ENCODE measurements around the gene UBA5. TPM values are rescaled to one million over a fixed set of nuclear protein-coding genes. Genes with fewer than 3 reads are reported as not detected.

Gene UBA5
- total and polyA plus RNA-seq, 5 donors from 2014 or later, result 20.7 to 34.4 (median 28.8) TPM

GRCh38 chr3:132654721-132655120, 5.4 kb upstream of the UBA5 start:
- H3K27ac Mint-ChIP-seq, result peak overlapping the region in 1 of 3 donors; percentile 15
- H3K4me3 Mint-ChIP-seq, result no peak overlapping the region
- Histone ChIP-seq H3K36me3 (ENCODE audit: control insufficient read depth, insufficient read depth, low read length) (no peaks in the 10 kb centered on the region), H3K27ac (ENCODE audit: insufficient read depth, low read length, poor library complexity, severe bottlenecking) (no peak overlapping the region), H3K4me3 (ENCODE audit: low read depth, low read length) (no peak overlapping the region), H3K9me3 (ENCODE audit: control insufficient read depth in 2 of 2, low read length in 2 of 2) (no peaks in the 10 kb centered on the region), H3K4me1 (ENCODE audit: control insufficient read depth, insufficient read depth, low read length, poor library complexity, severe bottlenecking) (peaks cover 16% of the 10 kb centered on the region), H3K27me3 (ENCODE audit: control insufficient read depth, insufficient read depth, low read length) (no peaks in the 10 kb centered on the region)
- no peak for DNase-seq
- H3K9me3 Mint-ChIP-seq, result no peaks in the 10 kb centered on the region
- ATAC-seq (ENCODE audit: low read depth in 2 of 2), result no peak
- peaks cover 6% of the 10 kb centered on the region for H3K36me3 Mint-ChIP-seq
- H3K27me3 Mint-ChIP-seq, result no peaks in the 10 kb centered on the region
- H3K4me1 Mint-ChIP-seq, result peaks cover 22 to 33% (median 24%) of the 10 kb centered on the region in 4 donors

- Mint-ChIP-seq H3K4me1 (peaks cover 22 to 39% (median 24%) of the 10 kb centered on the region in 4 donors), H3K36me3 (peaks cover 6% of the 10 kb centered on the region), H3K4me3 (peak overlapping the region in 1 of 4 donors; percentile 32), H3K27ac (peak overlapping the region in 1 of 3 donors; percentile 15), H3K9me3 (no peaks in the 10 kb centered on the region), H3K27me3 (no peaks in the 10 kb centered on the region)
- Histone ChIP-seq H3K27me3 (ENCODE audit: control insufficient read depth, insufficient read depth, low read length) (no peaks in the 10 kb centered on the region), H3K4me1 (ENCODE audit: control insufficient read depth, insufficient read depth, low read length, poor library complexity, severe bottlenecking) (peaks cover 19% of the 10 kb centered on the region), H3K9me3 (ENCODE audit: control insufficient read depth in 2 of 2, low read length in 2 of 2) (no peaks in the 10 kb centered on the region), H3K4me3 (ENCODE audit: low read depth, low read length) (no peak overlapping the region), H3K27ac (ENCODE audit: insufficient read depth, low read length, poor library complexity, severe bottlenecking) (no peak overlapping the region), H3K36me3 (ENCODE audit: control insufficient read depth, insufficient read depth, low read length) (no peaks in the 10 kb centered on the region)
- ATAC-seq (ENCODE audit: low read depth in 2 of 2) (no peak), DNase-seq (no peak)
These were observed 4.7 kb upstream of the UBA5 start for GRCh38 chr3:132655471-132655870.

GRCh38 chr3:132657869-132658747, 2.0 kb upstream of the UBA5 start:
- Mint-ChIP-seq H3K4me3 (peak overlapping the region; percentile 97 to 100 (median 98)), H3K27me3 (no peaks in the 10 kb centered on the region), H3K27ac (peak overlapping the region in 1 of 3 donors; percentile 97), H3K4me1 (peaks cover 37 to 60% (median 38%) of the 10 kb centered on the region in 4 donors), H3K9me3 (no peaks in the 10 kb centered on the region), H3K36me3 (peaks cover 6% of the 10 kb centered on the region)
- ATAC-seq (ENCODE audit: low read depth in 2 of 2) (no peak), DNase-seq (no peak)
- Histone ChIP-seq H3K4me3 (ENCODE audit: low read depth, low read length) (peak overlapping the region; percentile 96), H3K27me3 (ENCODE audit: control insufficient read depth, insufficient read depth, low read length) (no peaks in the 10 kb centered on the region), H3K4me1 (ENCODE audit: control insufficient read depth, insufficient read depth, low read length, poor library complexity, severe bottlenecking) (peaks cover 38% of the 10 kb centered on the region), H3K36me3 (ENCODE audit: control insufficient read depth, insufficient read depth, low read length) (no peaks in the 10 kb centered on the region), H3K9me3 (ENCODE audit: control insufficient read depth in 2 of 2, low read length in 2 of 2) (no peaks in the 10 kb centered on the region), H3K27ac (ENCODE audit: insufficient read depth, low read length, poor library complexity, severe bottlenecking) (no peak overlapping the region)

GRCh38 chr3:132659000-132659364, 1.1 kb upstream of the UBA5 start:
- peak overlapping the region; percentile 96 for H3K4me3 ChIP-seq (ENCODE audit: low read depth, low read length)
- no peak for DNase-seq
- H3K27me3 Mint-ChIP-seq, result no peaks in the 10 kb centered on the region
- peaks cover 44 to 67% (median 45%) of the 10 kb centered on the region in 4 donors for H3K4me1 Mint-ChIP-seq
- no peak overlapping the region for H3K27ac ChIP-seq (ENCODE audit: insufficient read depth, low read length, poor library complexity, severe bottlenecking)
- no peak for ATAC-seq (ENCODE audit: low read depth in 2 of 2)
- H3K9me3 ChIP-seq (ENCODE audit: control insufficient read depth in 2 of 2, low read length in 2 of 2), result no peaks in the 10 kb centered on the region
- H3K27ac Mint-ChIP-seq, result peak overlapping the region in 2 of 3 donors; percentile 97 to 98
- H3K27me3 ChIP-seq (ENCODE audit: control insufficient read depth, insufficient read depth, low read length), result no peaks in the 10 kb centered on the region
- H3K4me1 ChIP-seq (ENCODE audit: control insufficient read depth, insufficient read depth, low read length, poor library complexity, severe bottlenecking), result peaks cover 38% of the 10 kb centered on the region
- H3K4me3 Mint-ChIP-seq, result peak overlapping the region; percentile 97 to 100 (median 98)
- peaks cover 10% of the 10 kb centered on the region for H3K36me3 Mint-ChIP-seq
- H3K36me3 ChIP-seq (ENCODE audit: control insufficient read depth, insufficient read depth, low read length), result no peaks in the 10 kb centered on the region
- no peaks in the 10 kb centered on the region for H3K9me3 Mint-ChIP-seq

- H3K4me3 ChIP-seq (ENCODE audit: low read depth, low read length), result peak within 1 kb of the TSS; percentile 96
- ATAC-seq (ENCODE audit: low read depth in 2 of 2) (peak; percentile 20 to 26), DNase-seq (peak; percentile 18 to 50 (median 20))
- Mint-ChIP-seq H3K9me3 (no peaks in the 10 kb centered on the region), H3K27ac (peak within 1 kb of the TSS; percentile 97 to 98 (median 98)), H3K27me3 (no peaks in the 10 kb centered on the region), H3K4me1 (peaks cover 47 to 70% (median 49%) of the 10 kb centered on the region in 4 donors), H3K36me3 (peaks cover 10% of the 10 kb centered on the region), H3K4me3 (peak within 1 kb of the TSS; percentile 97 to 100 (median 98))
- H3K4me1 ChIP-seq (ENCODE audit: control insufficient read depth, insufficient read depth, low read length, poor library complexity, severe bottlenecking), result peaks cover 38% of the 10 kb centered on the region
- no peaks in the 10 kb centered on the region for H3K27me3 ChIP-seq (ENCODE audit: control insufficient read depth, insufficient read depth, low read length)
- no peaks in the 10 kb centered on the region for H3K36me3 ChIP-seq (ENCODE audit: control insufficient read depth, insufficient read depth, low read length)
- peak within 1 kb of the TSS; percentile 71 for H3K27ac ChIP-seq (ENCODE audit: insufficient read depth, low read length, poor library complexity, severe bottlenecking)
- H3K9me3 ChIP-seq (ENCODE audit: control insufficient read depth in 2 of 2, low read length in 2 of 2), result no peaks in the 10 kb centered on the region
These were observed 621 bp upstream of the UBA5 start, which contains the start of gene ACAD11 for GRCh38 chr3:132659365-132660051. Gene ACAD11 (minus strand): TSS chr3:132659809. CDS start chr3:132659751, 58 bp downstream.

- H3K9me3 Mint-ChIP-seq, result no peaks in the 10 kb centered on the region
- H3K9me3 ChIP-seq (ENCODE audit: control insufficient read depth in 2 of 2, low read length in 2 of 2), result no peaks in the 10 kb centered on the region
- H3K4me3 ChIP-seq (ENCODE audit: low read depth, low read length), result peak overlapping the region; percentile 96
- peaks cover 47 to 73% (median 52%) of the 10 kb centered on the region in 4 donors for H3K4me1 Mint-ChIP-seq
- no peaks in the 10 kb centered on the region for H3K27me3 ChIP-seq (ENCODE audit: control insufficient read depth, insufficient read depth, low read length)
- H3K27ac Mint-ChIP-seq, result peak overlapping the region; percentile 97 to 98 (median 98)
- H3K27ac ChIP-seq (ENCODE audit: insufficient read depth, low read length, poor library complexity, severe bottlenecking), result peak overlapping the region; percentile 71
- H3K27me3 Mint-ChIP-seq, result no peaks in the 10 kb centered on the region
- H3K4me3 Mint-ChIP-seq, result peak overlapping the region; percentile 97 to 100 (median 98)
- peaks cover 4% of the 10 kb centered on the region for H3K36me3 Mint-ChIP-seq
- peak in 1 of 2 donors; percentile 1 for ATAC-seq (ENCODE audit: low read depth in 2 of 2)
- H3K36me3 ChIP-seq (ENCODE audit: control insufficient read depth, insufficient read depth, low read length), result peaks cover under 1% of the 10 kb centered on the region
- DNase-seq, result no peak
- H3K4me1 ChIP-seq (ENCODE audit: control insufficient read depth, insufficient read depth, low read length, poor library complexity, severe bottlenecking), result peaks cover 38% of the 10 kb centered on the region
These were observed 612 bp downstream of the UBA5 start for GRCh38 chr3:132660811-132661070.

- Histone ChIP-seq H3K27me3 (ENCODE audit: control insufficient read depth, insufficient read depth, low read length) (no peaks in the 10 kb centered on the region), H3K9me3 (ENCODE audit: control insufficient read depth in 2 of 2, low read length in 2 of 2) (no peaks in the 10 kb centered on the region), H3K36me3 (ENCODE audit: control insufficient read depth, insufficient read depth, low read length) (peaks cover 2% of the 10 kb centered on the region), H3K4me3 (ENCODE audit: low read depth, low read length) (peak overlapping the region; percentile 96), H3K27ac (ENCODE audit: insufficient read depth, low read length, poor library complexity, severe bottlenecking) (peak overlapping the region; percentile 10), H3K4me1 (ENCODE audit: control insufficient read depth, insufficient read depth, low read length, poor library complexity, severe bottlenecking) (peaks cover 38% of the 10 kb centered on the region)
- DNase-seq (peak in 1 of 3 donors; percentile 17), ATAC-seq (ENCODE audit: low read depth in 2 of 2) (no peak)
- peak overlapping the region; percentile 97 to 100 (median 98) for H3K4me3 Mint-ChIP-seq
- H3K27me3 Mint-ChIP-seq, result no peaks in the 10 kb centered on the region
- no peaks in the 10 kb centered on the region for H3K9me3 Mint-ChIP-seq
- H3K4me1 Mint-ChIP-seq, result peaks cover 48 to 74% (median 53%) of the 10 kb centered on the region in 4 donors
- peaks cover 4% of the 10 kb centered on the region for H3K36me3 Mint-ChIP-seq
- H3K27ac Mint-ChIP-seq, result peak overlapping the region; percentile 97 to 98 (median 98)
These were observed 972 bp downstream of the UBA5 start for GRCh38 chr3:132661101-132661500.
